MM.1S (cell line): ENCODE data around the gene NQO2.
"Not testable (repeated sequence)": the region's sequence is repeated elsewhere in the genome, so short reads cannot be mapped to it uniquely, and the experiment has no call there.

Experiments
- DNase-seq: peaks from one replicate; pipeline ENCODE4 v3.0.0-alpha.2; 2015
- H2AFZ ChIP-seq: fragments of 300-600 bp; sonication (generic); 2 replicates; pipeline ENCODE4 v1.6.0; 2016; ENCODE audit warnings: antibody characterized with exemption, low read length
- H3F3A ChIP-seq: fragments of 300-600 bp; sonication (generic); 2 replicates; pipeline ENCODE4 v1.6.1; 2016; ENCODE audit warnings: mild to moderate bottlenecking, antibody characterized with exemption, low read length, moderate library complexity, mixed read lengths; ENCODE audit not compliant: insufficient read depth
- H3K27ac ChIP-seq: fragments of 300-600 bp; sonication (generic); 2 replicates; pipeline ENCODE4 v1.5.1; 2016; ENCODE audit warnings: mild to moderate bottlenecking, low read length
- H3K27me3 ChIP-seq: fragments of 300-600 bp; sonication (generic); replicated peaks from 2 replicates; pipeline ENCODE4 v1.6.0; 2016; ENCODE audit warnings: low read length; ENCODE audit not compliant: insufficient read depth
- H3K36me3 ChIP-seq: fragments of 300-600 bp; sonication (generic); replicated peaks from 2 replicates; pipeline ENCODE4 v1.6.1; 2016; ENCODE audit warnings: mild to moderate bottlenecking, low read length, mixed read lengths; ENCODE audit not compliant: insufficient read depth
- H3K4me1 ChIP-seq: fragments of 300-600 bp; sonication (generic); 2 replicates; pipeline ENCODE4 v1.6.1; 2016; ENCODE audit warnings: low read length, mixed read lengths
- H3K4me2 ChIP-seq: fragments of 300-600 bp; sonication (generic); 2 replicates; pipeline ENCODE4 v1.6.0; 2016; ENCODE audit warnings: low read depth, low read length
- H3K4me3 ChIP-seq: fragments of 300-600 bp; sonication (generic); 2 replicates; pipeline ENCODE4 v1.5.1; 2016; ENCODE audit warnings: low read length, mixed read lengths
- H3K79me2 ChIP-seq: fragments of 300-600 bp; sonication (generic); 2 replicates; pipeline ENCODE4 v1.6.1; 2016; ENCODE audit warnings: mixed run types, low read length, mixed read lengths
- H3K9ac ChIP-seq: fragments of 300-600 bp; sonication (generic); 2 replicates; pipeline ENCODE4 v1.6.1; 2016; ENCODE audit warnings: low read length, mixed read lengths
- H3K9me2 ChIP-seq: fragments of 300-600 bp; sonication (generic); replicated peaks from 2 replicates; pipeline ENCODE4 v1.6.1; 2016; ENCODE audit warnings: mild to moderate bottlenecking, low read length, mixed read lengths; ENCODE audit not compliant: insufficient read depth
- H3K9me3 ChIP-seq: fragments of 300-600 bp; sonication (generic); replicated peaks from 2 replicates; pipeline ENCODE4 v1.6.1; 2016; ENCODE audit warnings: mild to moderate bottlenecking, low read length, mixed read lengths; ENCODE audit not compliant: insufficient read depth
- H4K20me1 ChIP-seq: fragments of 300-600 bp; sonication (generic); 2 replicates; pipeline ENCODE4 v1.6.1; 2016; ENCODE audit warnings: mild to moderate bottlenecking, low read length, moderate library complexity, mixed read lengths; ENCODE audit not compliant: insufficient read depth
- CTCF ChIP-seq: fragments of 300-600 bp; sonication (generic); IDR thresholded peaks from 2 replicates; pipeline ENCODE4 v1.5.1; 2016; ENCODE audit warnings: antibody characterized with exemption, low read length, mixed read lengths
- EZH2 ChIP-seq: fragments of 300-600 bp; sonication (generic); optimal IDR thresholded peaks from 2 replicates; pipeline ENCODE3; 2017; ENCODE audit warnings: low read depth, mild to moderate bottlenecking, antibody characterized with exemption, low read length, mixed read lengths
- EZH2phosphoT487 ChIP-seq: fragments of 300-600 bp; sonication (generic); IDR thresholded peaks from 2 replicates; pipeline ENCODE4 v1.6.1; 2018; ENCODE audit warnings: antibody characterized with exemption, low read length

NQO2 gene

DNA sequence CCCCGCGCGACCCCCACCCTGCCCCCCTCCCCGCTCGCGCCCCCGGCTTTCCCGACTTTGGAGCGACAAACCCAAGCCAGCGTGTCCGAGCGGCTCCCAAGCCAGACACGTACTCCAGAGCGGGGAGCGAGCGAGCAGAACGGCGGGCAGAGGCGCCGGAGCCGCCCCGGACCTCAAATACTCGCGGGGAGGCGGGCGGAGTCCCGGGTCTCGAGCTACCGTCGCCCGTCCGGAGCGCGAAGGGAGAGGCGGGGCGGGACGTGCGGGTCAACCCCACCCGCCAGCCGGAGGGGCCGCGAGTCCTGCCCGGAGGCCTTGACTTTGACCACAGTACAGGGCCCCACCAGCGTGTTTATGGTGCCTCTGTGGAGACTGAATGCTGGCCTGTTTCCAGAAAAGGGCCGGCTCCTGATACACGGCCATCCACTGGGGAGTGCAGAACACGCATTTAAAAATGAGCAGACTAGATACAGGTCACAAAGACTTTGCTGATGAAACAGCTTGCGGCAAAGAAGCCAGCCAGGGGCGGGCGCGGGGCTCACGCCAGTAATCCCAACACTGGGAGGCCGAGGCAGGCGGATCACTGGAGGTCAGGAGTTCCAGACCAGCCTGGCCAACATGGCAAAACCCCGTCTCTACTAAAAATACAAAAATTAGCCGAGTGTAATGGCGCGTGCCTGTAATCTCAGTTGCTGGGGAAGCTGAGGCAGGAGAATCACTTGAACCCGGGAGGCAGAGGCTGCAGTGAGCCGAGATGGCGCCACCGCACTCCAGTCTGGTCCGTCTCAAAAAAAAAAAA, 28.1 kb upstream of the NQO2 start, which contains the start of gene SERPINB6:
Gene SERPINB6, minus strand, starts transcription at position 148 of the 799 bp plus-strand sequence. CDS start 12,235 bp downstream, outside the sequence.
- H3K79me2 ChIP-seq, result no peaks in the 10 kb centered on the region
- H3K27ac ChIP-seq, result peak within 1 kb of the TSS; percentile 12; the same call in 1 of the 2 replicates
- DNase-seq, result peak; percentile 27
- H3K36me3 ChIP-seq, result no peaks in the 10 kb centered on the region
- H3K4me1 ChIP-seq, result peaks cover 5% of the 10 kb centered on the region
- H3K27me3 ChIP-seq, result no peaks in the 10 kb centered on the region
- H3K4me3 ChIP-seq, result peak within 1 kb of the TSS; percentile 55
- H2AFZ ChIP-seq, result peak within 1 kb of the TSS; percentile 53
- H3K9me2 ChIP-seq, result no peaks in the 10 kb centered on the region
- peak within 1 kb of the TSS; percentile 55; the same call in 1 of the 2 replicates for H3K9ac ChIP-seq
- peak within 1 kb of the TSS; percentile 81 for H3K4me2 ChIP-seq
- TF ChIP-seq EZH2, result no peak
- no peak for TF ChIP-seq CTCF
- no peak for TF ChIP-seq EZH2phosphoT487
- peaks cover 13% of the 10 kb centered on the region for H3F3A ChIP-seq
- H3K9me3 ChIP-seq, result no peaks in the 10 kb centered on the region
- no peaks in the 10 kb centered on the region for H4K20me1 ChIP-seq

DNA sequence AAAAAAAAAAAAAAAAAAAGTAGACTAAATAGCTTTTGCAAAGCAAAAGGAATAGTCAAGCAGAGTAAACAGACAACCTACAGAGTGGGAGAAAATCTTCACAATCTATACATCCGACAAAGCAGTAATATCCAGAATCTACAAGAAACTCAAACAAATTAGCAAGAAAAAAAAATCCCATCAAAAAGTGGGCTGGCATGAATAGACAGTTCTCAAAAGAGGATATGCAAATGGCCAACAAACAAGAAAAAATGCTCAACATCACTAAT, 27.5 kb upstream of the NQO2 start:
- H4K20me1 ChIP-seq, H3K36me3 ChIP-seq, H3K9me2 ChIP-seq, H3K27ac ChIP-seq, DNase-seq, H3K9me3 ChIP-seq, H3K27me3 ChIP-seq, H3K79me2 ChIP-seq: not testable (repeated sequence)
- peak overlapping the region; percentile 55; the same call in 1 of the 2 replicates for H3K9ac ChIP-seq
- peak overlapping the region; percentile 51 for H3K4me2 ChIP-seq
- H2AFZ ChIP-seq, result peak overlapping the region; percentile 53
- H3K4me1 ChIP-seq, result peaks cover 11% of the 10 kb centered on the region
- H3F3A ChIP-seq, result peaks cover 14% of the 10 kb centered on the region
- H3K4me3 ChIP-seq, result peak overlapping the region; percentile 55

DNA sequence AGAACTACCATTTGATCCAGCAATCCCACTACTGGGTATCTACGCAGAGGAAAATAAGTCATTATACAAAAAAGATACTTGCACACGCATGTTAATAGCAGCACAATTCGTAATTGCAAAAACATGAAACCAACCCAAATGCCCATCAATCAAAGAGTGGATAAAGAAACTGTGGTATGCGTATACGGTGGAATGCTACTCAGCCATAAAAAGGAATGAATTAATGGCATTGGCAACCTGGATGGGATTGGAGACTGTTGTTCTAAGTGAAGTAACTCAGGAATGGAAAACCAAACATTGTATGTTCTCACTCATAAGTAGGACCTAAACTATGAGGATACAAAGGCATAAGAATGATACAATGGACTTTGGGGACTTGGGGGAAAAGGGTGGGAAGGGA, 27.0 kb upstream of the NQO2 start:
- H3K36me3 ChIP-seq, H3K4me3 ChIP-seq, H3K79me2 ChIP-seq, H3K9me3 ChIP-seq, DNase-seq, H3K9me2 ChIP-seq, H3K4me2 ChIP-seq, H3K27me3 ChIP-seq, H3K9ac ChIP-seq, H4K20me1 ChIP-seq, H2AFZ ChIP-seq, H3K27ac ChIP-seq: not testable (repeated sequence)
- H3K4me1 ChIP-seq, result peaks cover 11% of the 10 kb centered on the region
- peaks cover 14% of the 10 kb centered on the region for H3F3A ChIP-seq

GRCh38 chr6:2973180-2973579, 26.5 kb upstream of the NQO2 start:
- H2AFZ ChIP-seq, H3K4me3 ChIP-seq, H3K9ac ChIP-seq, H3K79me2 ChIP-seq, H4K20me1 ChIP-seq, H3K9me2 ChIP-seq, DNase-seq, H3K4me2 ChIP-seq, H3K36me3 ChIP-seq, H3K9me3 ChIP-seq, H3K27ac ChIP-seq, H3K27me3 ChIP-seq: not testable (repeated sequence)
- peaks cover 14% of the 10 kb centered on the region for H3F3A ChIP-seq
- peaks cover 11% of the 10 kb centered on the region for H3K4me1 ChIP-seq

DNA sequence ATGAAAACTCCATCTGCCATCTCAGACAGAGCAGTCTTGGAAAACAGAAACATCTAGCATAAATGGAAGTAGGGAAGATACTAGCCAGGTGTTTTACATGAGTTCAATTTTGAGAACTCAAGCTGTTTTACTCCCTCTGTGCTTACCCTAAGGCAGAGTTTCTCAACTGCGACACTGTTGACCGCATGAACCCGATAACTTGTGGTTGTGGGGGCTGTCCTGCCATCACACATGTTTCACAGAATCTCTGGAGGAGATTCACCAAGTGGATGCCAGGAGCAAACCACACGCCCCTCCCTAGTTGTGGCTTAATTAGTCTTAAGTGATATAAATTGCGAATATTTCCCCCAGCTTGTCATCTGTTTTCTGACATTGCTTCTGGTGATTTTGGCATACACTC, 26.0 kb upstream of the NQO2 start:
- no peak overlapping the region for H3K27ac ChIP-seq
- TF ChIP-seq CTCF, result no peak
- TF ChIP-seq EZH2, result no peak
- no peak for TF ChIP-seq EZH2phosphoT487
- no peaks in the 10 kb centered on the region for H3K27me3 ChIP-seq
- H4K20me1 ChIP-seq, result no peaks in the 10 kb centered on the region
- no peaks in the 10 kb centered on the region for H3K9me3 ChIP-seq
- peaks cover 11% of the 10 kb centered on the region for H3K4me1 ChIP-seq
- peaks cover 14% of the 10 kb centered on the region for H3F3A ChIP-seq
- H3K79me2 ChIP-seq, result no peaks in the 10 kb centered on the region
- H3K4me3 ChIP-seq, result no peak overlapping the region
- H3K9ac ChIP-seq, result no peak overlapping the region
- no peak for DNase-seq
- H3K9me2 ChIP-seq, result no peaks in the 10 kb centered on the region
- H3K4me2 ChIP-seq, result no peak overlapping the region
- no peak overlapping the region for H2AFZ ChIP-seq
- H3K36me3 ChIP-seq, result no peaks in the 10 kb centered on the region
